PC-9 (cell line): ENCODE results near the gene RAB39A.

ENCODE experiments used
- CTCF ChIP-seq: fragments of 200-600 bp; sonication (generic); conservative IDR thresholded peaks from 2 replicates; pipeline ENCODE4 v1.6.1; 2017; ENCODE audit warnings: mixed run types, antibody characterized with exemption, mild to moderate bottlenecking, moderate library complexity
- EZH2 ChIP-seq: fragments of 200-600 bp; sonication (generic); IDR thresholded peaks from 2 replicates; pipeline ENCODE4 v1.8.0; 2017; ENCODE audit warnings: antibody characterized with exemption, low read depth

DNA sequence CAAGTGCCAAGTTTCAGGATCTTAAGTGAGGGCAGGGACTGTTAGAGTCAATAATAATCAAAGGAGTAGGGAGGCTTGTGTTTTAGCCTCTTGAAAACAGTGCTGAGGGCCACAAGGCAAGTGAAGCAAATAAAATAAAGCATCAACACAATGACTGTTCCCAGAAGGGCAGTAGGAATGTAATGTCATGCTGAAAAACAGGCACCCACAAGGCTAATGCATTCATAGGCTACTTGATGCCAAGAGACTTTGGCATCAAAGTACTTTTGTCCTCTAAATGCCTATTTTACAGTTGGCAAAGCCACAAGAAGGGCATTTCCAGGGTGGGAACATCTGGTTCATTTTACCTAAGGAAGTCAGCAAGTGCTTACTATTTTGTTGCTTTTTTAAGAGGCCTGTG is 22.9 kb downstream of the RAB39A start:
- no peak for TF ChIP-seq CTCF
- TF ChIP-seq EZH2 = no peak
